Measurements from ENCODE around the gene SDC1.

SDC1 gene

GRCh38 chr2:20227894-20228505 is 3.1 kb upstream of the SDC1 start:
- no peak for DNase-seq

- no peak for DNase-seq
These were observed 1.2 kb upstream of the SDC1 start for GRCh38 chr2:20226152-20226545.

GRCh38 chr2:20225294-20226151 is 593 bp upstream of the SDC1 start:
- DNase-seq, result no peak

- DNase-seq, result no peak
These were observed 690 bp downstream of the SDC1 start for GRCh38 chr2:20224164-20224715.

GRCh38 chr2:20223407-20224163 is 1.3 kb downstream of the SDC1 start:
- DNase-seq, result no peak

GRCh38 chr2:20222769-20223406 is 2.0 kb downstream of the SDC1 start:
- no peak for DNase-seq

- DNase-seq, result no peak
These were observed 2.7 kb downstream of the SDC1 start for GRCh38 chr2:20222014-20222768.

- DNase-seq, result no peak
These were observed 3.4 kb downstream of the SDC1 start for GRCh38 chr2:20221555-20221973.

GRCh38 chr2:20220806-20221554 is 4.0 kb downstream of the SDC1 start:
- no peak for DNase-seq

GRCh38 chr2:20219763-20220380 is 5.1 kb downstream of the SDC1 start:
- DNase-seq, result no peak

GRCh38 chr2:20218331-20219320 is 6.3 kb downstream of the SDC1 start:
- no peak for DNase-seq

GRCh38 chr2:20217041-20217970 is 7.6 kb downstream of the SDC1 start:
- no peak for DNase-seq

- DNase-seq, result no peak
These were observed 8.6 kb downstream of the SDC1 start for GRCh38 chr2:20216130-20217025.

- no peak for DNase-seq
These were observed 9.5 kb downstream of the SDC1 start for GRCh38 chr2:20215183-20216040.

- DNase-seq, result no peak
These were observed 10.3 kb downstream of the SDC1 start for GRCh38 chr2:20214566-20215182.
